GM12878 (cell line): ENCODE measurements around the gene TKTL1. TPM values are rescaled to one million over a fixed set of nuclear protein-coding genes. Genes with fewer than 3 reads are reported as not detected.

Experiments used
- BCLAF1 ChIP-seq: fragments of 450-650 bp; IDR thresholded peaks from 2 replicates; pipeline ENCODE4 v1.6.1; 2017; ENCODE audit warnings: antibody characterized with exemption, mild to moderate bottlenecking, moderate library complexity
- CEBPZ ChIP-seq: fragments of 150-350 bp; IDR thresholded peaks from 2 replicates; pipeline ENCODE4 v1.6.1; 2016; ENCODE audit warnings: low read depth, low read length
- FOXK2 ChIP-seq: fragments of 450-650 bp; IDR thresholded peaks from 2 replicates; pipeline ENCODE4 v1.6.1; 2017; ENCODE audit warnings: mild to moderate bottlenecking, moderate library complexity
- FOXM1 ChIP-seq: IDR thresholded peaks from 2 replicates; pipeline ENCODE4 v1.6.1; 2012; ENCODE audit warnings: low read depth, mild to moderate bottlenecking, inconsistent platforms, low read length, moderate library complexity
- HDGF ChIP-seq: fragments of 450-650 bp; IDR thresholded peaks from 2 replicates; pipeline ENCODE4 v1.6.1; 2016; ENCODE audit warnings: antibody characterized with exemption
- MTA3 ChIP-seq: IDR thresholded peaks from 2 replicates; pipeline ENCODE4 v1.6.1; 2012; ENCODE audit warnings: low read length, inconsistent platforms, borderline replicate concordance
- POU2F2 ChIP-seq: IDR thresholded peaks from 3 replicates; pipeline ENCODE4 v1.6.1; 2011; ENCODE audit warnings: low read depth, mild to moderate bottlenecking, low read length, borderline replicate concordance
- REST ChIP-seq: IDR thresholded peaks from 2 replicates; pipeline ENCODE4 v1.6.1; 2012; ENCODE audit warnings: mild to moderate bottlenecking, low read depth, low read length
- SREBF2 ChIP-seq: IDR thresholded peaks from 2 replicates; pipeline ENCODE4 v1.6.1; 2012; ENCODE audit warnings: mild to moderate bottlenecking, low read length
- STAT3 ChIP-seq: IDR thresholded peaks from 2 replicates; pipeline ENCODE4 v1.6.1; 2011; ENCODE audit warnings: low read depth, low read length, improper control_type of control experiment
- ZBTB33 ChIP-seq: fragments of 450-650 bp; IDR thresholded peaks from 2 replicates; pipeline ENCODE4 v1.6.1; 2017; ENCODE audit warnings: mild to moderate bottlenecking
- ZNF207 ChIP-seq: fragments of 450-650 bp; IDR thresholded peaks from 2 replicates; pipeline ENCODE4 v1.6.1; 2014; ENCODE audit warnings: antibody characterized with exemption, mild to moderate bottlenecking, borderline replicate concordance
- ZNF24 ChIP-seq: fragments of 450-650 bp; IDR thresholded peaks from 2 replicates; pipeline ENCODE4 v1.6.1; 2017; ENCODE audit warnings: antibody characterized with exemption, mild to moderate bottlenecking
- ZSCAN29 ChIP-seq: fragments of 450-650 bp; IDR thresholded peaks from 2 replicates; pipeline ENCODE4 v1.6.1; 2017; ENCODE audit warnings: mild to moderate bottlenecking, moderate library complexity
- polyA plus RNA-seq, 11 experiments: library from polyadenylated mRNA; depleted of rRNA in 4 of 11; unstranded in 6 of 11; stranded (reverse) in 5 of 11; fragments of >200 nt; fragmentation: Nextera tagmentation in 4 of 11; fragmentation: Illumina TruSeq in 1 of 11; extraction: Ambion mirVana in 4 of 11; extraction: Trizol in 1 of 11; gene quantifications; 1 replicate in 1 of 11; 2 replicates in 10 of 11; pipeline versions ENCODE4 v1.2.1 to v1.2.3, GENCODE V29; 2011 to 2016; ENCODE audit warnings: inconsistent platforms in 2 of 11, missing spikeins in 2 of 11, low read depth in 1 of 11
- total RNA-seq, 4 experiments: library from RNA; depleted of rRNA in 3 of 4; stranded (reverse); fragments of >200 nt in 3 of 4; fragmentation: Illumina TruSeq in 1 of 4; extraction: Trizol in 1 of 4; gene quantifications; 2 replicates each; pipeline versions ENCODE4 v1.2.1 to v1.2.3, GENCODE V29; 2013 to 2021
- TF ChIP-seq, protein P1 (sequence below): fragments of 450-650 bp; IDR thresholded peaks from 2 replicates; pipeline ENCODE4 v1.6.1; 2018; ENCODE audit warnings: borderline replicate concordance, mild to moderate bottlenecking; ENCODE audit not compliant: partially characterized antibody

TKTL1 gene
- total and polyA plus RNA-seq, 10 of the 15 experiments (the other 5 are each of a cell fraction or from before 2014, with no cell fraction given) = 0.01 to 0.07 TPM; not detected in 8

- TF ChIP-seq STAT3 (no peak), BCLAF1 (no peak), ZNF24 (no peak), FOXK2 (no peak), HDGF (peak; percentile 91), ZSCAN29 (no peak), ZBTB33 (no peak), REST (0 out of 2 replicates have a peak, but pooled peaks have one; percentile 20), ZNF207 (0 out of 2 replicates have a peak, but pooled peaks have one; percentile 75), CEBPZ (no peak), SREBF2 (peak; percentile 57), MTA3 (no peak), POU2F2 (no peak; the same call in 2 of the 3 replicates), FOXM1 (no peak)
- TF ChIP-seq, protein P1, sequence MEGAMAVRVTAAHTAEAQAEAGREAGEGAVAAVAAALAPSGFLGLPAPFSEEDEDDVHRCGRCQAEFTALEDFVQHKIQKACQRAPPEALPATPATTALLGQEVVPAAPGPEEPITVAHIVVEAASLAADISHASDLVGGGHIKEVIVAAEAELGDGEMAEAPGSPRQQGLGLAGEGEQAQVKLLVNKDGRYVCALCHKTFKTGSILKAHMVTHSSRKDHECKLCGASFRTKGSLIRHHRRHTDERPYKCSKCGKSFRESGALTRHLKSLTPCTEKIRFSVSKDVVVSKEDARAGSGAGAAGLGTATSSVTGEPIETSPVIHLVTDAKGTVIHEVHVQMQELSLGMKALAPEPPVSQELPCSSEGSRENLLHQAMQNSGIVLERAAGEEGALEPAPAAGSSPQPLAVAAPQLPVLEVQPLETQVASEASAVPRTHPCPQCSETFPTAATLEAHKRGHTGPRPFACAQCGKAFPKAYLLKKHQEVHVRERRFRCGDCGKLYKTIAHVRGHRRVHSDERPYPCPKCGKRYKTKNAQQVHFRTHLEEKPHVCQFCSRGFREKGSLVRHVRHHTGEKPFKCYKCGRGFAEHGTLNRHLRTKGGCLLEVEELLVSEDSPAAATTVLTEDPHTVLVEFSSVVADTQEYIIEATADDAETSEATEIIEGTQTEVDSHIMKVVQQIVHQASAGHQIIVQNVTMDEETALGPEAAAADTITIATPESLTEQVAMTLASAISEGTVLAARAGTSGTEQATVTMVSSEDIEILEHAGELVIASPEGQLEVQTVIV = no peak
Measured at GRCh38 chrX:154378799-154379568, 83.4 kb downstream of the TKTL1 start, which contains the start of gene EMD (continued).
